GM19467 (cell line): ENCODE measurements around the gene PPP1R13L.
A peak's percentile ranks its signal among the peaks of the same experiment; 100 is the strongest.

Source experiments
- ATAC-seq: cut with Tn5 transposase; IDR thresholded peaks from one replicate; pipeline ENCODE4 v1.9.1; 2021; ENCODE audit warnings: mild to moderate bottlenecking, moderate library complexity; ENCODE audit not compliant: unreplicated experiment

PPP1R13L gene, protein sequence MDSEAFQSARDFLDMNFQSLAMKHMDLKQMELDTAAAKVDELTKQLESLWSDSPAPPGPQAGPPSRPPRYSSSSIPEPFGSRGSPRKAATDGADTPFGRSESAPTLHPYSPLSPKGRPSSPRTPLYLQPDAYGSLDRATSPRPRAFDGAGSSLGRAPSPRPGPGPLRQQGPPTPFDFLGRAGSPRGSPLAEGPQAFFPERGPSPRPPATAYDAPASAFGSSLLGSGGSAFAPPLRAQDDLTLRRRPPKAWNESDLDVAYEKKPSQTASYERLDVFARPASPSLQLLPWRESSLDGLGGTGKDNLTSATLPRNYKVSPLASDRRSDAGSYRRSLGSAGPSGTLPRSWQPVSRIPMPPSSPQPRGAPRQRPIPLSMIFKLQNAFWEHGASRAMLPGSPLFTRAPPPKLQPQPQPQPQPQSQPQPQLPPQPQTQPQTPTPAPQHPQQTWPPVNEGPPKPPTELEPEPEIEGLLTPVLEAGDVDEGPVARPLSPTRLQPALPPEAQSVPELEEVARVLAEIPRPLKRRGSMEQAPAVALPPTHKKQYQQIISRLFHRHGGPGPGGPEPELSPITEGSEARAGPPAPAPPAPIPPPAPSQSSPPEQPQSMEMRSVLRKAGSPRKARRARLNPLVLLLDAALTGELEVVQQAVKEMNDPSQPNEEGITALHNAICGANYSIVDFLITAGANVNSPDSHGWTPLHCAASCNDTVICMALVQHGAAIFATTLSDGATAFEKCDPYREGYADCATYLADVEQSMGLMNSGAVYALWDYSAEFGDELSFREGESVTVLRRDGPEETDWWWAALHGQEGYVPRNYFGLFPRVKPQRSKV

DNA sequence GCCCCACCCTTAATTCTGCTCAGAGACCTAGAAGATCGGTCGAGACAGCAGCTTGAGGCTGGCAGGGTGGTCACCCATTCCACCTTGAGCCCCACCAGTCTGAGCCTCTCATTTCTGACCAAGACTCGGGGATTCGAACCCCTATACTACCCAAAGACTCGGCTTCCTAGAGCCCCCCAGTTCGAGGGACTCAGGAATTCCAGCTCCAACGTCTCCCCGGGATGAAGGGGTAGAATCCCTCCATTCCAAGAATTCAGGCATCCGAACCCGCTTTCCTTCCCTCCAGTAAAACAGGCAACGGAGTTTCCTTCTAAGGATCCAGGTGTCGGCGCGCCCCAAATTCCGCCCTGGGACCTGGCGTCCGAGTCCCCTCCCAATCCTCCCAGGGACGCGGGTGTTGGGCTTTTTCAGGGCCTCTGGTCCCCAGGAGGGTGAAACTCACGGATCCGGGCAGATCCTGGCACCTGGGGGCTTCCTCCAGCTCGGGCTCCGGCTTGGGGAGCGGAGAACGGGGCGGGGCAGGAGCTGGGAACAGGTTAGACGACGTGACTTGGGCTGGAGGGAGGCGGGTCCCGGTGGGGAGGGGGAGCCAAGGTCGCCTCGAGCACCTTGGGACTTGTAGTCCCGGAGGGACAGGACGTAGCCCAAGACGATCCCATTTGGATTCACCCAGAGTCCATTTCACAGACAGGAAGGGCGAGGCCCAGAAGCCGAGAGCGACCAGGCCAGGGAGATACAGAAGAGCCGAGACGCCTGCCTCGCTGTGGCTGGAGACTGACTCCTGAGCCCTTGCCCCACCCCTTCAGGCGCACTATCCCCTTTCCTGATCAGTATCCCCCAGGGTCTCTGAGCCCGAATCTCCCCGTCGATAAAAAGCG lies at the start of gene PPP1R13L:
Gene PPP1R13L (minus strand): TSS at position 513 of the 878 bp plus-strand sequence. CDS start 6,751 bp downstream, outside the sequence.
- no peak for ATAC-seq

DNA sequence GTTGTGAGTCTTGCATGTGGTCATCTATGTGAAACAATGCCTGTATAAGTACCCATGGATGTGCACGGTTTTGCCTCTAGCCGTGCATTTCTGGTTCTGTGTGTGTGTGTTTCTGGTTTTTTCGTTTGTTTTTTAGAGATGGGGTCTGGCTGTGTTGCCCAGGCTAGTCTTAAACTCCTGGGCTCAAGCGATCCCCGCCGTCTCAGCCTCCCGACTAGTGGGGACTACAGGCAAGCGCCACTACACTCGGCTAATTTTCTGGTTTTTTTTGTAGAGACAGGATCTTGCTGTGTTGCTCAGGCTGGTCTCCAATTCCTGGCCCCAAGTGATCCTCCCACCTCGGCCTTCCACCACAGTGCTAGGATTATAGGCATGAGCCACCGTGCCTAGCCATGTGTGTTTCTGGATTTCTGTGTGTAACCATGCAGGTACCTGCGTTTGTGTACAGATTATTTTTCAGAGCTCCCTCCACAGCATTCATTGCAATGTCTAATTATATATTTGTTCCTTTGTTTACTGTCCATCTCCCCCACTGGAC lies 47.0 kb upstream of the PPP1R13L start:
- no peak for ATAC-seq

DNA sequence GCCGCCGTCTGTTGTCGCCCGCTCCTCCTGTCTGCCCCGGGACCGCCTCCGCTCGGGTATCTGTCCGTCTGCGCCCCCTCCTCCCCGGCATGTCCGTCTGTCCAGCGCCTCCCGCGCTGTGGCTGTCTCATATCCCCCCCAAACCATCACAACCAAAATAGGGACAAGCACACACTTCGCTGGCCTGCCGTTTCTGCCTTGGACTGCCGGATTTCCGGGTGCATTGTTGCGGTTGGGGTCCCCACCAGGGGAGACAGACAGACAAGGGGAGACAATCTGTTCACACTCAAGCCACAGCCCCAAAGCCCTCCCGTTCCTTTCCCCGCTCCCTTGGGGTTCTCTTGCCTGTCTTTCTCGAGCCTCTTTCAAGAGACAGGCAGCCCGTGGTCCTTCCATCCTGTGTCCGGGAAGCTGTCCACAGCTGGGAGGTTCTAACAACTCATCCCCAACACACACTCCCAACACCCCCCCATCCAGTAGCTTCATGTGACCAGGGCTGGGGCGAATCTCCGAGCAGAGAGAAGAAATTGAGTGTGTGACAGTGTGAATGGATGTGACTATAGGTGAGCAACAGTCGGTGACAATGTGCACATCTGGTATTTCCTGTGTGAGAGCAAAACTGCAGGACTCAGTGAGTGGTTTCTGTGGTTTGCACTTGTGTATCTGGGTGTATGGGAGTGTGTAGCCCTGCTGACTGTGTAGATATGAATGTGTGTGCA lies 46.4 kb upstream of the PPP1R13L start:
- peak; percentile 14 for ATAC-seq

DNA sequence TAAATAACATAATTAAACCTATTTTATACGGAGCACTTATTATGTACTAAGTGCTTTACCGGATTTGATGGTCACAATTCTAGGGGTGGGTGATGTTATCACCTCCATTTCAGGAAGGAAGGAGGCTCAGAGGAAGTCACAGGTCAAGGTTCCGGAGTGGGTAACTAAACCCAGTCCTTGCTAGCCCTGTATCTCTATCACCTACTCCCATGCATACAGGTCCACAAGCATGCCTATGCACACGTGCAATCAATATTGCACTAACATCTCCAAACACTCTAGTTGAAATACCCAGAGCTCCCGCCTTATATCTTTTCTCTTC lies 45.1 kb upstream of the PPP1R13L start:
- no peak for ATAC-seq

DNA sequence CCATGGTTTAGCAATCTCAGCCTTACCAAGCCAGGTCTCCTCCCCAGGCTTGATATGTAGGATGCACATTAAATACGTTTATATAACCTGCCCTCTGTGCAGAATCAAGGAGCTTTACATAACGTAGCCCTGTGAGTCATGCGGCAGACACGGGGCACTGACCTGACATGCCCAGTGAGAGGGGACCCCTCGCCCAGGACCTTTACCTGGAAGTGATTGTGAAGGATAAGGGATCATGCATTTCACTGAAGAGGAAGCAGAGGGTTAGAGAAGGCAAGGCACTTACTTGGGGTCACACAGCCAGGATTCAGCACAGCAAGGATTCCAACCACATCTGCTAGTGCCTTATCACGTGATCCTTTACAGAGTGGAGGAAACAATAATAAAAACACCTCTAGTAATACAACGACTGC lies 44.0 kb upstream of the PPP1R13L start:
- no peak for ATAC-seq

DNA sequence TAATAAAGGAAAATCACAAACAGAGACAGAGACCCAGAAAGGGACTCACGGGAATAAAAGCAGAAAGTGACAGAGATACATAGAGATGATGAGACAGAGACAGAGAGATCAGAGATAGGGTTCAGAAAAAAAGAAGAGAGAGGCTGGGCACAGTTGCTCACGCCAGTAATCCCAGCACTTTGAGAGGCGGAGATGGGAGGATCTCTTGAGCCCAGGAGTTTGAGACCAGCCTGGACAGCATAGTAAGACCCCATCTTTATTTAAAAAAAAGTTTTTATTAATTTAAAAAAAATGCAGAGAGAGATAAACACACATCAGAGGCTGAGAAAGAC lies 43.5 kb upstream of the PPP1R13L start:
- ATAC-seq: no peak

DNA sequence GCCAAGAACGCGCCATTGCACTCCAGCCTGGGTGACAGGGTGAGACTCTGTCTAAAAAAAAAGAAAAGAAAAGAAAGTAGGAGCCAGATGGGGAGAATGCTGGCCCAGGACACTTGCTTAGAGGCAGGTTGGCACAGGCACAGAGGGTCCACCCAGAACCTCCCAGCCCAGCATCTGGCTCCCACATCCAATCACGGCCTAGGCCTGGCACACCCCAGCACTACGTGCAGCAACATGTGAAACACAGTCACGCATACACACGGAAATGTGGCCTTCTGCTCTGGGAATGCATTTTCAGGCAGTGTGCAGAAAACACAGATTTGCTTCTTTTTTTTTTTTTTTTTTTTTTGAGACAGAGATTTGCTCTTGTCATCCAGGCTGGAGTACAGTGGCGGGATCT lies 42.1 kb upstream of the PPP1R13L start:
- no peak for ATAC-seq

DNA sequence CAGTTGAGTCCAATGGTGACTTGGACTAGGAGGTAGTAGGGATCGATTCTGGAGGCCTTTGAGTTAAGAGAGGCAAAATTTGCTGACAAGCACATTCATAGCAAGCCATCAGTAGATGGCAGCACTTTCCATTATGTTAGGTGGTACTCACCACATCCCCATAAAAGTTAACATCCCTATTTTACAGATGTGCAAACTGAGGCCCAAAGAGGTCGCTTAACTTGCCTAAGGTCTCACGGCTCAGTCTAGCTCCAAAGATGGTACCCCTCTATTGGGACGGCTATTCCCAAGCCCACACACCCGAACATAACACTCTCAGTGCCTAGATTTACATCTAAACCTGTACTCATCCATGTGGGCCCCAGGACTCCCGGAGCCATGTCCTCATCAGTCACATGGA lies 41.4 kb upstream of the PPP1R13L start:
- ATAC-seq: no peak

DNA sequence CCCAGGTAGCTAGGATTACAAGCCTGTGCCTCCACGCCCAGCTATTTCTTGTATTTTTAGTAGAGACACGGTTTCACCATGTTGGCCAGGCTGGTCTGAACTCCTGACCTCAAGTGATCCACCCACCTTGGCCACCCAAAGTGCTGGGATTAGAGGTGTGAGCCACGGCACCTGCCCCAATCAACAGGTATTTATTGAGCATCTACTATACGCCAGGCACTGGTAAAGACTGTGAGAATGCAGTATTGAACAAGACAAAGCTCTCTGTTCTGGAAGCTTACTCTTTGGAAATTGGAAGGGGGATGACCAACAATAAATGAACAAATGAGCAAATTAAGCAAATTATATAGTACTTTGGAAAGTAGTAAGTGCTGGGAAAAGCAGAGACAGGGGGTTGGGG lies 40.3 kb upstream of the PPP1R13L start:
- no peak for ATAC-seq

DNA sequence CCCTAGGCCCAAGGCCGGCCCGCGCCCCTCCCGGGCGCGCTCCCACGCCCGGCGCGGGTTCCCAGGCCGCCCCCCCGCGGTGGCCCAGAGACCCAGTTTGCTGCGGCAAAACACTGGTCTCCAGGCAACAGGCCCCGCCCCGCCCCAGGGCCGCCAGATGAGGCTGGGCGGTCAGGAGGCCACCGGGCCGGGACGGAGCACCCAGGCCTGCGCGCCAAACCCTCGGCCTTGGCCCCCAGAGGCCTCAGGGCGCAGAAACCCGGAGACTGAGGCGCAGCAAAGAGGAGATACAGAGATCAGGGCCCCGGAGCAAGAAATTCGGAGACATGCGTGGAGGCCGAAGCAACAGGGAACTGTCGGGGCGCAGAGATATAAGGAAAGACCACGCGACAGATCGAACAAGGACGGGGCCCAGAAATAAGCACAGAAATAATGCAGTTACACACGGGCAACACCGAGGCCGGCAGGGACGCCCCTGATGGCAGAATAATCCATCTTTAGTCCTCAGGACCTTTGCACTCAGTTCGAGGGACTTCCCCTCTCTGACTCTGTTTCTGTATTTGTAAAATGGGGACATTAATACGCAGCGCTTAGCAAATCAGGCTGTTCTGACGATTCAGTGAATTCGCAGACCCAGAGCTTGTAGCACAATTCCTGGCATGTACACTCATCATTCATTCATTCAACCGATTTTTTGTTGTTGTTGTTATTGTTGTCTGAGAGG lies 39.6 kb upstream of the PPP1R13L start:
- ATAC-seq: no peak

DNA sequence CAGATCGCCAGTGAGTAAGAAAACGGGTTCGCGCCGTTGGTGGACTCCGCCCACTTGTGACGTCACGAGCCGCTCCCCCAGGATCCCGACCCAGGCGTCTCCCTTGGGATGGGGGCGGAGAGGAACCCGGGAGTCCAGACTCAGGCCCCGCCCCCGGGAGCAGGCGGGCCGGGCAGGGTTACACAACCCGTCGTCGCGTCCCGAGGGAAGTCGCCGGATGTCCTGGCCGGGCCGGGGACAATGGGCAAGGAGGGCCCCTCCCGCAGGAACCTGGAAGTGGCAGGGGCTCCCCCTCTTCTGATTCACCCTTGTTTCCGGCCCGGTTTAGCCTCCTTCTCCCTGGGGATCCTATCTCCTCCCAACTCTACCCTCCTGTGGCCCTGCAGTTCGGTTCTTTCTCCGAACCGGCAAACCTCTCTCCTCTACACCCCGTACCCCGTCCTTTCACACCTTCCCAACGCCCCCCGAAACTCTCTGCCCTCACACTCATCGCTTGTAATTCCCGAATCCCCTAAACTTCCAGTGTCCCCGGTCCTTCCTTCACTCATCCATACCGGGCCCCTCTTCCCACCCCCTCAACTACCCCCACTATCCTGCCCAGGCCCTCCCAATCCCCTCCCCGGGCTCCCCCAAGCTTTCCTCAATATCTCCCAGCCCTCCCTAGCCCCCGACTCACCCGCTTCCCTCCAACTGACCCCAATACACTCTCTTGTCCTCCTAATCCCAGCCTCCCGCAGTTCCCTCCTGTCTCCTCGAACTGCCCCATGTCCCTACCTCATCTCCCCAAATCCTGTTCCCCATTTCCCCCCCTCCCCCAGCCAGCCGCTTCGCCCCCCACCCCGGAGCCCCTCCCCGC lies 38.8 kb upstream of the PPP1R13L start:
- no peak for ATAC-seq

DNA sequence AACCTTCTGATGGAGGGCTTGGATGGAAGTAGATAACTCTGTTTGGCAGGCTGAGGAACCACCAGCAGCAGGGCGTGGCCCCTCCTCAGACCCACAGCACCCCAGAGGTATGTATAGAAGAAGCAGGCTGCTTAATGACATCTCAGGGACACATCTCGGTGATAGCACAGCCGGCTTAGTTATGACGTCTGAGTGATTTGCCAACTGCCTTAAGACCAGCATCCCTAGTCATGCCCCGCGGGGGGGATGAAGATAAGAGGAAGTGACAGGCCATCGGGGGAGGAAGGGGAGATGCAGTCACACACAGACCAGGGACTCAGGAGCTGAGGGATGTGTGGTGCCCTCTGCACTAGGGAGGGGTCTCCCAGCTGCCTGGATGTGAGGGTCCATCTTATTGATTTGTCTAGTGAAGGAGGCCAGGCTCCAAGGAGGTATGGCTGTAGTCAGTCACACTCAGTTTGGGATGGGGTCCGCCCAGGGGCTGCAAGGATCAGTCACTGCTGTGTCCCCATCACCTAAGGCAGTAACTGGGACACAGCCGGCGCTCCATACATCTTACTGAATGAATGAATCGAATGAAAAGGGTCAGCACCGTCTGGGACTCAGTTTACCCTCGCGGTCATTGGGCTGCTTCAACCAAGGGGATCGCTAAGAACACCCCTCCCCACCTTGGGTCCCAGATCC lies 38.1 kb upstream of the PPP1R13L start:
- ATAC-seq: no peak

DNA sequence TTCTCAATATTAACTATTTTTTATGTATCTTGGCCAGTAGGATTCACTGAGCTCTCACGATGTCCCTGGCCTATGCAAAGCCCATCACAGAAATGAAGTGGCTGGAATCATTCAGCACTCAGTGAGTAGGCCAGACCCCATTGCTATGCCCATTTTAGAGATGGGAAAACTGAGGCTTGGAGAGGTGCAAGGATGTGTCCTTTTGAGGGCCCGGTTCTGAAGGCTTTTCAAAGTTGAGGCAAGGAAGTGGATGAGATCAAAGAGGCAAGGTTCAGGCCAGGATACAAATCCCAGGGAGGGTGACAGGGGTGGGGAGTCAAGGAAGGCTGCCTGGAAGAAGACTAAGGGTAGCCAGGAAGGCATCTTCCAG lies 37.5 kb upstream of the PPP1R13L start:
- ATAC-seq: no peak

DNA sequence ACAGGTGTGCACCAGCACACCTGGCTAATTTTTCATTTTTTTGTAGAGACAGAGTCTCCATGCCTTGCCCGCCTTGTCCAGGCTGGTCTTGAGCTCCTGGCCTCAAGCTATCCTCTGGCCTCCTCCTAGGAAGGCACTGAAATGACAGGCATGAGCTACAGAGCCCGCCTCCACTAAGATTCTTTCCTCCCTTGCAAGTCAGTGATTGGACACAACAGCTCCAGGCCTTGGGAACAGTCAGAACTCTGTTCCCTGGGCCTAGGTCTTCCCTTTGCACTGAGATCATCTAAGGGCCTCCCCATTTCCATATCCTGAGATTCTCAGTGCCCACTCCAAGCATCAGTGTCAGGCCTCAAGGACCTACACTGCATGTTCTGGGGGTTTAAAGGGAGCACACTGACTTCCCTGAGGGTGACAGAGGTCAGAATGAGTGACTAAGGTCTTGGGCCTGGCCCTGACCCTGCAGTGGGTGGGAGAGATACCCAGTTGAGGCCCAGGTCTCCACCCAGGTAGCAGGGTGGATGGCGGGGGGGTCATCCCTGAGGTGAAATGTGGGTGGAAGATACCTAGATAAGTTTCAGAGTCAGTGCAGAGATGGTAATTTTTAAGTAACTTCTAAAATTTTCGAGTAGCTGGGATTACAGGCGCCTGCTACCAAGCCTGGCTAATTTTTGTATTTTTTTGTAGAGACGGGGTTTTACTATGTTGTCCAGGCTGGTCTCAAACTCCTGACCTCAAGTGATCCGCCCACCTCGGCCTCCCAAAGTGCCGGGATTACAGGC lies 36.2 kb upstream of the PPP1R13L start:
- ATAC-seq: no peak

DNA sequence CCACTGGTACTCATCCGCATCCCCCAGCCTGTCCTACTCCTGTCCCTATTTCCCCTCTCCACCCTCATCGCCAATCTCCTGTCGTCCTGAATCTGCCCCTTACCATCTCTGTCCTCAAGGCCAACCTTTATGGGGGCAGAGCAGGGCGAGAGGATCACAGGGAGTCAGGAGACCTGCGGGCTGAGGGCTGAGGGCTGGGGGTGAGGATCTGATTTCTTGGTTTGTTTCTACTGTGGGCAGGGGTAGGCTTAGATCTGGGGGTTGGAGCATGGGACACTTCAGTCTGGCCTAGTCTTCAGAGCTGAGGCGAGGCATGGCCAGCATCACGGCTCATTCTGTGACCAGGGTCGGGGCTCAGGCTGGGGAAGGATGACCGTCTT lies 35.4 kb upstream of the PPP1R13L start:
- no peak for ATAC-seq

DNA sequence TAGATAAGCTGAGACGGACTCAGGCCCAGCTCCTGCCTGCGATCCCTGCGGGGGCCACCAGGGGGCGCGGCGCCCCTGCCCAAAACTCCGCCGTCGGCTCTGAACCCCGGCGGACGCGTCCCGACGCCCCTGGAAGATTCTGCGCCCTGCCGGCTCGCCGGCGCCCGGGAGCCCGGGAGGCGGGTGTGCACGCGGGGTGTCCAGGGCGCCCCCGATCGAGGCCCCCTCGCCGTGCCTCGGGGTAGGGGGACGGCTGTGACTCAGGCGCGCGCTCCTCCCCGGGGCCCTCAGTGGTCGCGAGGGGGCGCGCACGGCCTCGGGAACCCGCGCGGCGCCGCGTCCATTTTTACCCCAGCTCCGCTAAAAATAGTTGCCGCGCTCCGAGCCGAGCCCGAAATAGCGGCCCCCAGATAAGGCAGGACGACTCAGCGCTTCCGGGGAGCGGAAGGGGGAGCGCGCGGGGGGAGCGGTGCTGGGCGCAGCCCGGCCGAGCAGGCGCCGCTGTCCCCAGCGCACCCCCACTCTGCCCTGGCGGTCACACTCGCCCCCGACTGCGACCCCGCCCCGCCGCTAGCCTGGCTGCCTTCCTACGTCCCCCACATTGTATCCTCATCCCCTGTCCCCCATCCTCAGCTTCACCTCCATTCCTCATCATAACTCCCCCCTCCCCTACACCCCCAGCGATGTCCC lies 34.8 kb upstream of the PPP1R13L start:
- ATAC-seq: peak; percentile 44

DNA sequence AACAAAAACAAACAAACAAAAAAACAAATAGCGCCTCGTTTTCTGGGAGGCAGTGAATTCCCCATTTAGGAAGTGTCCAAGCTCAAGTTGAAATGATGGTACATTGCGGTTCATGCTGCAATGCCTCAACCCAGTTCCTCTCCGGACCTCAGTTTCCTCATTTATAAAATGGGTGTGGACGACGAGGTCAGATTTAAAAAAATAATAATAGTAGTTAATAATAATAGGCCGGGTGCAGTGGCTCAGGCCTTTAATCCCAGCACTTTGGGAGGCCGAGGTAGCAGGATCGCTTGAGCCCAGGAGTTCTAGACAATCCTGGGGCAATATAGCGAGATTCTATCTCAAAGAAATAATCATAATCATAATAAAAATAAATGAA lies 34.3 kb upstream of the PPP1R13L start:
- no peak for ATAC-seq
